ENCODE measurements around the gene ENGASE.

The ENGASE gene

DNA sequence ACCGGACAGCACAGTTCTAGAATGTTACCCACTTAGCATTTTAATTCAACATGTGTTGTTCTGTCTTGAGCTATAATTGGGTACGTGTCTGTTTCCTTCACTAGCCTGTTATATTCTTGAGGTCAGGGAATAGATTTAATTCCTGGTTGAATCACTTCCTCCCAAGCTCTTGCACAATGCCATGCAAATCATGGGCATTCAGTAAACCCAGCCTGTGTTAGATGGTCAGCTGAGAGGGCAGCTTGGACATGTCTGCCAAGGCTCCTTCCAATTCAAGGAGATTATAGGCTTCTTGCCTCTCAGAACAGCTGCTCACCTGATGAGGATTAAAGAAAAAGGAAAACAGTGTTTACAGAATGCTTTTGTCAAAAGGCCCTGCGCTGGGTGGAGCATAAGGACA lies 38.0 kb upstream of the ENGASE start:
- Histone ChIP-seq H3K27me3 (peaks cover 66% of the 10 kb centered on the region), H3K27ac (no peak overlapping the region), H3K9me3 (no peaks in the 10 kb centered on the region), H3K4me1 (ENCODE audit: control insufficient read depth in 1 of 2, insufficient read depth in 1 of 2, low read depth in 1 of 2, low read length in 1 of 2) (no peaks in the 10 kb centered on the region), H3K4me3 (ENCODE audit: low read depth in 1 of 2, low read length in 1 of 2) (no peak overlapping the region), H3K36me3 (no peaks in the 10 kb centered on the region)
- TF ChIP-seq, protein P1, sequence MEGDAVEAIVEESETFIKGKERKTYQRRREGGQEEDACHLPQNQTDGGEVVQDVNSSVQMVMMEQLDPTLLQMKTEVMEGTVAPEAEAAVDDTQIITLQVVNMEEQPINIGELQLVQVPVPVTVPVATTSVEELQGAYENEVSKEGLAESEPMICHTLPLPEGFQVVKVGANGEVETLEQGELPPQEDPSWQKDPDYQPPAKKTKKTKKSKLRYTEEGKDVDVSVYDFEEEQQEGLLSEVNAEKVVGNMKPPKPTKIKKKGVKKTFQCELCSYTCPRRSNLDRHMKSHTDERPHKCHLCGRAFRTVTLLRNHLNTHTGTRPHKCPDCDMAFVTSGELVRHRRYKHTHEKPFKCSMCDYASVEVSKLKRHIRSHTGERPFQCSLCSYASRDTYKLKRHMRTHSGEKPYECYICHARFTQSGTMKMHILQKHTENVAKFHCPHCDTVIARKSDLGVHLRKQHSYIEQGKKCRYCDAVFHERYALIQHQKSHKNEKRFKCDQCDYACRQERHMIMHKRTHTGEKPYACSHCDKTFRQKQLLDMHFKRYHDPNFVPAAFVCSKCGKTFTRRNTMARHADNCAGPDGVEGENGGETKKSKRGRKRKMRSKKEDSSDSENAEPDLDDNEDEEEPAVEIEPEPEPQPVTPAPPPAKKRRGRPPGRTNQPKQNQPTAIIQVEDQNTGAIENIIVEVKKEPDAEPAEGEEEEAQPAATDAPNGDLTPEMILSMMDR (IDR thresholded peaks at IDR 0.05) = no peak

DNA sequence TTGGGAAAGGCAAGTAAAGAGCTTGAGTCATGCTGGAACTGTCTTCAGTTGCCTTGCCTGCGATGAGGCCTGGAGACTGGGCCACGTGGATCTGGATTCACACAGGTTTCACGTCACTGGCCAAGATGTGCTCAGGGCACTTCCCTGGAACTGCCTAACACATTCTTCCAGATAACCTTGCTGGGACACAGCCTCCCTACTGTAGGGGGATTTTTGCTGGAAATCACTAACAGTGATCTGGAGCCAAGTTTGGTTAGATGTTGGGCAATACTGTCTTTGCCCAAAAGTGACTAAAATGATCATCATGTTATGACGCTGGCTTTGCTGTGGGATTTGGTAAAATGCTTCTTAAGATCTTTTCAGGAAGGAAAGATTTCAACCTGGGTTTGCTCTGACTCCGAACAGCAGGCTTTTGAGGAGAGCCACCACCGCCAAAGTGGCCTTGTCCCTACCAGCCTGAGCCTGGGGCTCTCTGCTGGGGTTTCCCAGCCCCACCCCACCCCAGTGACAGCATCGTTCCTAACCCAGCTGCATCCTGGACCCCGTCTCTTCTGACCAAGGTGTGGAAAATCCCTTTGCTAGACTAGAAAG lies 36.0 kb upstream of the ENGASE start:
- H3K4me3 ChIP-seq (ENCODE audit: low read depth in 1 of 2, low read length in 1 of 2) = no peak overlapping the region
- H3K36me3 ChIP-seq = no peaks in the 10 kb centered on the region
- H3K4me1 ChIP-seq (ENCODE audit: control insufficient read depth in 1 of 2, insufficient read depth in 1 of 2, low read depth in 1 of 2, low read length in 1 of 2) = no peaks in the 10 kb centered on the region
- TF ChIP-seq, protein P1 (IDR thresholded peaks at IDR 0.05) = no peak
- H3K27ac ChIP-seq = no peak overlapping the region
- no peaks in the 10 kb centered on the region for H3K9me3 ChIP-seq
- H3K27me3 ChIP-seq = peaks cover 50% of the 10 kb centered on the region

GRCh38 chr17:79039171-79039570 lies 35.5 kb upstream of the ENGASE start:
- H3K4me1 ChIP-seq (ENCODE audit: control insufficient read depth in 1 of 2, insufficient read depth in 1 of 2, low read depth in 1 of 2, low read length in 1 of 2) = no peaks in the 10 kb centered on the region
- H3K27ac ChIP-seq = no peak overlapping the region
- no peaks in the 10 kb centered on the region for H3K9me3 ChIP-seq
- peaks cover 46% of the 10 kb centered on the region for H3K27me3 ChIP-seq
- H3K36me3 ChIP-seq = no peaks in the 10 kb centered on the region
- no peak overlapping the region for H3K4me3 ChIP-seq (ENCODE audit: low read depth in 1 of 2, low read length in 1 of 2)
- TF ChIP-seq, protein P1 (IDR thresholded peaks at IDR 0.05) = no peak

- TF ChIP-seq, protein P1 (IDR thresholded peaks at IDR 0.05) = no peak
- H3K4me1 ChIP-seq (ENCODE audit: control insufficient read depth in 1 of 2, insufficient read depth in 1 of 2, low read depth in 1 of 2, low read length in 1 of 2) = no peaks in the 10 kb centered on the region
- H3K27me3 ChIP-seq = peaks cover 45% of the 10 kb centered on the region
- no peak overlapping the region for H3K27ac ChIP-seq
- H3K36me3 ChIP-seq = no peaks in the 10 kb centered on the region
- H3K9me3 ChIP-seq = no peaks in the 10 kb centered on the region
- H3K4me3 ChIP-seq (ENCODE audit: low read depth in 1 of 2, low read length in 1 of 2) = no peak overlapping the region
Observed at GRCh38 chr17:79039886-79040285, 34.7 kb upstream of the ENGASE start.

GRCh38 chr17:79041041-79041570 lies 33.5 kb upstream of the ENGASE start:
- Histone ChIP-seq H3K4me3 (ENCODE audit: low read depth in 1 of 2, low read length in 1 of 2) (no peak overlapping the region), H3K4me1 (ENCODE audit: control insufficient read depth in 1 of 2, insufficient read depth in 1 of 2, low read depth in 1 of 2, low read length in 1 of 2) (no peaks in the 10 kb centered on the region), H3K36me3 (no peaks in the 10 kb centered on the region), H3K27me3 (peaks cover 42% of the 10 kb centered on the region), H3K9me3 (no peaks in the 10 kb centered on the region), H3K27ac (no peak overlapping the region)
- TF ChIP-seq, protein P1 (IDR thresholded peaks at IDR 0.05) = no peak

Measured in neutrophil (primary cell).